GM12891 (cell line): ENCODE data around the gene SYNGAP1.

ENCODE experiments used
- DNase-seq: peaks from one replicate; pipeline ENCODE4 v3.0.0; 2011; ENCODE audit warnings: low spot score; ENCODE audit not compliant: insufficient read length
- FAIRE-seq: peaks from 2 replicates; lab custom pipeline; 2011; peaks lifted over from hg19 to GRCh38; lab: Jason Lieb, UNC
- PAX5 ChIP-seq: IDR thresholded peaks from 2 replicates; pipeline ENCODE4 v1.6.1; 2011; ENCODE audit warnings: low read length, moderate library complexity, mild to moderate bottlenecking; ENCODE audit not compliant: insufficient read depth, severe bottlenecking
- POLR2A ChIP-seq: IDR thresholded peaks from 2 replicates; pipeline ENCODE4 v1.6.1; 2011; ENCODE audit warnings: low read depth, low read length, control low read depth
- POLR2AphosphoS5 ChIP-seq: IDR thresholded peaks from 2 replicates; pipeline ENCODE4 v1.6.1; 2011; ENCODE audit warnings: low read depth, low read length, control low read depth
- POU2F2 ChIP-seq: IDR thresholded peaks from 2 replicates; pipeline ENCODE4 v1.6.1; 2011; ENCODE audit warnings: low read depth, mild to moderate bottlenecking, control low read depth, low read length, moderate library complexity
- SPI1 ChIP-seq: IDR thresholded peaks from 2 replicates; pipeline ENCODE4 v1.6.1; 2011; ENCODE audit warnings: low read depth, low read length, control low read depth
- TAF1 ChIP-seq: IDR thresholded peaks from 2 replicates; pipeline ENCODE4 v1.6.1; 2011; ENCODE audit warnings: low read depth, low read length, control low read depth

SYNGAP1 gene

DNA sequence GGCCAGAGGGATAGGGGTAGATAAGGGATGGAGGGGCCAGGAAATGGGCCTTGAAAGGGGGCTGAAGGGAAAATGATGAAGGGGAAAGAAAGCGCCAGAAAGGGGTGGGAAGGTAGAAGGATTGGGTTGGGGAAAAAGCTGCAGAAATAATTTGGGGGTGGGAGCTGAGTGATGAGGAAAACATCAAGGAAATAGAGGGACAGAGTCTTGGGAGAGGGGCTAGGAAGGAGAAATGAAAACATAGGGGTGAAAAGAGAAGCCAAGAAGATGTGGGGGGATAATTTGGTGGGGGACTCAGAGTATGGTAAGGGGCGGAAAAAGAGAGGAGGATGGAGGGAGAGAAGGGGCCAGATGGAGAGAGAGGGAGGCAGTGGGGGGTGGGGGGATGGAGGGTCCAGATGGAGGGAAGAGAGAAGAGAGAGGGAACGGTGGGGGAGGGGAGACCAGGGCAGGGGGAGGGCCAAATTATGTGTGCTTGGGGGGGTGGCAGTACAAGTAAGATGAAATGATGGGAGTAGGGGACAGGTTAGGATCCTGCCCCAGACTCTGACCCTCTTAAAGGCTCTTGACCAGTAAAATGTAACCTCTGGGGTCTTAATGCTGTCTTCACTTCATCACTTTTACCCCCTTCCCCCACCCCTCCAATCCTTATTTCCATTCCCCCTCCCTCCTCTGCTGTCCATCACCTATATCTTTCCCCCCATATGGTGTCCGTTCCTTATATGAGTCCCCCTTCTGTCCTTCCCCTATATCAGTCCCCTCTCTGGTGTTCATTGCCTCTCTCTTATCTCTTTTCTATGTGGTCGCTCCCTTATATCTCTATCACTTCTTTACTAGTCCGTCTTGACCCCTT is 852 bp downstream of the SYNGAP1 start:
- no peak for FAIRE-seq
- TF ChIP-seq POU2F2 = no peak
- TF ChIP-seq POLR2AphosphoS5 = no peak
- TF ChIP-seq PAX5 = no peak
- no peak for TF ChIP-seq TAF1
- no peak for TF ChIP-seq SPI1
- TF ChIP-seq POLR2A = no peak
- DNase-seq = no peak

DNA sequence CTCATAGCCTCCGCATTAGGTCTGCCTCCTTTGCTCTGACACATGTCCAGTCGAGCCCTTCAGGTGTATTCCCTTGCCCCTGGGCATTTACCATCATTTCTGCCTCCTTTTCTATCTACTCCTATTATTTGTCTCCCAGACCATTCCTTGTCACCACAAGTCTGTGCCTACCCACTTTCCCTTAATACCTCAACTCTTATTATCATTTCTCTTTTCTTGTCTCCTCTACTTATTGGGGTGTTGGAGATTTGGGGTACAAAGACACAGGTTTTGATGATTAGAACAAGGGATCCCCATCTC is 1.4 kb downstream of the SYNGAP1 start:
- TF ChIP-seq SPI1 (no peak), POLR2A (no peak), POLR2AphosphoS5 (no peak), POU2F2 (no peak), PAX5 (no peak), TAF1 (no peak)
- FAIRE-seq = no peak
- DNase-seq = no peak

DNA sequence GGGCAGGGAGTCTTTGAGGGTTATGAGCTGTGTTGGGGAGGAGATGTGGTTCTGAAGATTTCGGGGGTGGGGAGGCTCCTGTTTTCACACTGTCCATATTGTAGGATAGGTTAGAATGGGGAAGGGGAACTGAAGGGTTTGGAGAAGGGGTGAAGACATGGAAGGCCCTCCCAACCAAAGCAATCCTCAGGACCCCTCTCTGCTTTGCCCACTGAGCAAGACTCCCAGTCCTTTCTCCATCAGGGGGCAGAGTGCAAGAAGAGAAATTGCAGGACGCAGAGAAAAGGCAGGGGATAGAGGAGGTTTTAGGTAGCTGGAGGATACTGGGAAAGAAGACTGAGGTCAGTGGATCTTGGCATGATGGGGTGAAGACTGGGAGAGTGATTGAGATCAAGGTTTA is 3.9 kb downstream of the SYNGAP1 start:
- TF ChIP-seq SPI1 = no peak
- TF ChIP-seq PAX5 = no peak
- FAIRE-seq (no peak), DNase-seq (no peak)

DNA sequence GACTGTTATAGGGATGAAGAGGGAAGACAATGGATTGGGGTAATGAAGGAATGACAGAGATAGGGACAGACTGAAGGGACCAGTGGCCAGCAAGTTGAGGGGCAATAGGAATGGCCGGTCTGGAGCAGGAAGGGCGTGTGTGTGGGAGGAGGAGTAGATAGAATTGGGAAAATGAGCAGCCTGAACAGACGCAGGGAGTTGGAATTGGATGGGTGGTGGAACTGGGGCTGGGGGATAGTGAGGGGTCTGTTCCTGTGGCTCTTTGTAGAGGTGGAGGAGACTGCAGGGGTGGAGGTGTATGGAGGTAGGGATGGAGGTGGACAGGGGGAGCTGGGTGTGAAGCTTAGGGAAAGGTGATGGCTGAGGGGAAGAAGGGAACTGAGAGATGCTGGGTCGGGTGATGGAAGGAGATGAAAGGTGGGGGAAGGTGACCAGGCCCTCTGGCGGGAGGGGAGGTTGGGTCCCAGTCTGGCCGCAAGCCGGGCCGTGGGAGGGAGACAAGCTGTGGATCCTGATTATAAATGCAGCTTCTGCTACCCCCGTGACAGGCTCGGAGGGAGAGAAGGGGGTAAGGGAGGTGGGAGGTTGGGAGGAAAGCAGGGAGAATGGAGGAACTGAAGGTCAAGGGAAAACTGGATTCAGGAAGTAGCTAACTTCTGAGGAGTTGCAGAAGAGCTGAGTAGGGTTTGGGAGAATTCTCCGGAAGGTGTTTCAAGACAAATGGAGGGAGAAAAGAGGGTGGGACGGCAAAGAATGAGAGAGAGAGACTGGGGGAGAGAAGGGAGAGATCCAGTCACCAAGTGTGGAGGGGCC is 5.2 kb downstream of the SYNGAP1 start:
- FAIRE-seq = no peak

DNA sequence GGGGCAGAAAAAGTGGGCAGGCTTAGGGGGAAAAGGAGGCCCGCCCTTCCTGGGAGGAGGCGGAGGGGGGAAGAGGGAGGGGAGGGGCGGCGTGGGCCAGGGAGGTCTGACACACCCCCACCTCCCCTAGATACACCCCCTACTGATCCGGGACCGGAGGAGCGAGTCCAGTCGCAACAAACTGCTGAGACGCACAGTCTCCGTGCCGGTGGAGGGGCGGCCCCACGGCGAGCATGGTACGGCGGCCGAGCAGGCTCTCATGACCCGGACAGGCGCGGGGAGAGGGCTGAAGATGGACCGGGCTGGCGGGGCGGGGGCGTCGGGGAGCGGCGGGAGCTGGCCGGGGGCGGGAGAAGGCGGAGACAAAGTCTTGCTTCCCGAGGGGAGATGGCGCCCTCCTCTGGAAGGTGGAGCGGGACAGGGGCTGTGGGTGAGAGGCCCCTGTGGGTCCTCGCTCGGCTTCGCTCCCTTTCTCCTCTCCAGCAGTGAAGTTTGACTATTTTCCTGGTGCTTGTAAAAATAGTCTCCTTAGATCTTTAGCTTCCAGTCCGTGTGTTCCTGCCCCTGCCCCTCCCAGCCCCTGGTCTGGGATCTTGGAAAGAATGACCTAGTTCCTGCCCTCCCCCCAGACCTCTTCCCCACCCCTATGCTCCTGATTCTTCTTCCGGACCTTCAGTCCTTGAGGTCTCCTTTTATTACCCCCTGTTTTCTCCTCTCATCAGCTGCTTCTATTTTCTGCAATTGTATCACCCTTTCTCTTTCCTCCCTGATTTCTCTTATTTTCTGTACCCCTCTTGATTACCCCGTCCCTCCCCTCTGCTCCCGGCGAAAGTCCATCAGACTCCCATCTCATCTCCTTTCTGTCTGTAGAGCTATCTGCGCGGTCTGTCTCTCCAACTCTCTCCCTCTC is 6.1 kb downstream of the SYNGAP1 start:
- TF ChIP-seq POLR2AphosphoS5 = peak; percentile 40; the same call in 1 of the 2 replicates
- TF ChIP-seq POU2F2 = no peak
- TF ChIP-seq PAX5 = no peak
- TF ChIP-seq TAF1 = 0 out of 2 replicates have a peak, but pooled peaks have one; percentile 30
- TF ChIP-seq SPI1 = no peak
- FAIRE-seq (peak; percentile 86), DNase-seq (peak; percentile 75)

More for the DNA sequence above, 5.2 kb downstream of the SYNGAP1 start:
- TF ChIP-seq SPI1 (peak; percentile 10; the same call in 1 of the 2 replicates), PAX5 (no peak)
- no peak for DNase-seq

DNA sequence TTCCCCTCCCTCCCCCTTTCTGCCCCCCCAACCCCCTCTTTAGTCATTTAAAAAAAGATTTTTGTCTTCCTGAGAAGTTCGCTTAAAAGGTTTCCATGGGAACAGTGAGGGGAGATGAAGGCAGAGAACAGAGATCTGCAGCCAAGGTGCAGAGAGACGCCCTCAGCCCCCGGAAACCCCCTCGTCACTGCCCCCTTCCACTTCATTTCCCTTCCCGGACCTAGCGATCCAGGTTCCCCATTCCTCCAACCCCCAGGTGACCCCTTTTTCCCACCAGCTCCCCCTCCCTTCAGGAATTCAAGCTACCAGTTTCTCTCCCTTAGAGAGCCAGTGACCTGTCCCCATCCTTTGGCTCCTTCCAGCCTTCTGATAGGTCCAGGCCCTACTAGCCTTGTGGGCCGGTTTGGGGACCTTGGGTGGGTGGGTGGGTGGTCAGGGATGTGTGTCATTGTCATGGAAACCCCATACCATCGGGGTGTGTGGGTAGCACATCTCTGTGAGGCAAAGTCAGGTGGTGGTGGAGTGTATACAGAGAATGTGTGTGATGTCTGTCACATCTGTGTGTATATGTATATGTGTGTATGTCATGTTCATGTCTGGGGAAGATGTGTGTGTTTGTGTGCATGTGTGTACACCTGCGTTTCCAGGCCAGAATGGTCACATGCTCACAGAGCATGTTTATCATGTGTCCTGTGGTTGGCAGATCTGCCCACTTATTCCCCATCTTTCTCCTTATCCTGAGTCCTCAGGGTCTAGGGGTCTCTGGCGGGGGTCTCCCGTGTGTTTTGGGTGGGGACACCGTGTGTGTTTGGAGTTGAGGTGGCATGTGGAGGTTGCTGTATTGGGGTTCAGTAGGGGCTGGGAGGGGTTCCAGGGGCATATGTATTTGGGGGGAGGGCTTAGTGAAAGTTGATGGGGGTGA is 7.0 kb downstream of the SYNGAP1 start:
- TF ChIP-seq POU2F2 (no peak), POLR2AphosphoS5 (no peak), TAF1 (no peak), SPI1 (no peak), POLR2A (no peak)
- peak; percentile 93 for FAIRE-seq

DNA sequence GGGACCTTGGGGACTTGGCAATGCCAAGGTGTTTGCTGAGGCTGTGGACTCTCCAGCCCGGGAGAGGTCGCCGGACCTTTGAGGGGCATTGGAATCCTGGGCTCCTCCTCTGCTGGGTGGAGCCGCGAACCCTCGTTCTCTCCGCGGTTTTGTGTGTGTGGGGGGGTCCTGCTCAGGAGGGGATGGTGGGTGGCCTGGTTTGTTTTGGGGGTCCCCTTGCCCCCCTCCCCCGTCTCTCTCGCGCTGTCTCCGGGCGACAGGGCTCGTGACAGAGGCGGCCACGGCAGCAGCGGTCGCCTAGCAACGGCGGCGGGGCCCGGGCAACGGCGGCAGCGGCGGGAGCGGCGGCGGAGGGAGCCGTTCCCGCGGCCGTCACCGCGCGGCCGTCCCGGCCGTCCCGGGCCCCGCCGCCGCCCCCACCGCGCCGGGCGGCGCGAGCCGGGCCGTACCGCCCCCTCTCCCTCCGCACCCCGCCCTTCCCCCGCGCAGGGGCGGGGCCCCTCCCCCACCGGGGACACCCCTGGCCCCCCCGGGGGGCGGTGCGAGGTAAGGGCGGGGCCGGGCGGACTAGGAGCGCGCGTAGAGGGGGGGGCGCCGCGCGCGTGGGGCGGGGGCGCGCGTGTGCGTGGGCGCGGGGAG is 7.8 kb downstream of the SYNGAP1 start:
- no peak for TF ChIP-seq TAF1
- TF ChIP-seq POLR2AphosphoS5 = no peak
- no peak for TF ChIP-seq POU2F2
- TF ChIP-seq SPI1 = no peak
- no peak for TF ChIP-seq POLR2A
- TF ChIP-seq PAX5 = no peak
- DNase-seq = peak; percentile 57
- FAIRE-seq = no peak

More for the DNA sequence above, 7.0 kb downstream of the SYNGAP1 start:
- no peak for DNase-seq

DNA sequence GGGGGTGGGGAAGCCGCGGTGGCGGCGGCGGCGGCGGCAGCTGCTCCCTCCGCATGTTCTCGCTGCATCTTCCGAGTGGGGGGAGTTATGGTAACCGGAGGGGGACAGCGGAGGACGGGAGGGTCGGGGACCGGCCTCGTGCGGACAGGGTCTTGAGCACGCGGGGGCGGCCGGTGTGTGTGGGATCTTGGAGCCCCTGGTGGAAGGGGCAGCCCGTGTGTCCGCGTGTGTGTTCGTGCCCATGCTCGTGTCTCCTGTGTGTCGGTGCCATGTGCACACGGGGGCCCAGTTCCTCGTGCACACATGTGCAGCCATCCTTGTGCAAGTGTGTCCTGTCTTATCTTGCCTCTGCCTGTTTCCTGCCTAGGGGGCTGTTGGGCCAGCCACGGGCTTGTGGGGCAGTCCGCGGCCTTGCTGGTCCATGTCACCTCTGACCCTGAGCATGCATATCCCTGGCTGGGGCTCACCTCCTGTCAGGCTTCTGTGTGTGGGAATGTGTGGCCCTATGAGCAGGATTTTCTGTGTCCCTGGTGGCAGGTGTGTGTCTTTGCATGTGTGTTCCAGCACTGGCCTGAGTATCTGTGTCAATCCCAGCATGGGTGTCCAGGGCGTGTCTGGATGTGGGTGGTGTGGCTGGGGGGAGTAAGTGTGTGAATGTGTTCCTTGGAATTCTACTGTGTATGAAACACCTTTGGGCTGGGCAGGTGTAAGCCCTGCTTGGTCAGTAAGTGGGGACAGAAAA is 8.5 kb downstream of the SYNGAP1 start:
- DNase-seq = no peak
- TF ChIP-seq POU2F2 (no peak; the same call in 1 of the 2 replicates), PAX5 (no peak), POLR2AphosphoS5 (no peak), TAF1 (no peak), POLR2A (no peak), SPI1 (no peak)
- peak; percentile 81 for FAIRE-seq
